Neural progenitor cell (in vitro differentiated cells): Measurements from ENCODE around the gene IRF9.

ENCODE experiments used
- EZH2 ChIP-seq: fragments of 200-600 bp; sonication (generic); IDR thresholded peaks from 2 replicates; pipeline ENCODE4 v1.6.1; 2017; ENCODE audit warnings: antibody characterized with exemption, mild to moderate bottlenecking, moderate library complexity
- EZH2phosphoT487 ChIP-seq: fragments of 200-600 bp; sonication (generic); IDR thresholded peaks from 2 replicates; pipeline ENCODE4 v1.6.1; 2017; ENCODE audit warnings: antibody characterized with exemption
- TF ChIP-seq, protein P1 (sequence below): fragments of 200-600 bp; sonication (generic); IDR thresholded peaks from 2 replicates; pipeline ENCODE4 v1.5.1; 2017; ENCODE audit warnings: antibody characterized with exemption, mild to moderate bottlenecking

GRCh38 chr14:24131549-24131966 is 29.5 kb upstream of the IRF9 start:
- TF ChIP-seq, protein P1, sequence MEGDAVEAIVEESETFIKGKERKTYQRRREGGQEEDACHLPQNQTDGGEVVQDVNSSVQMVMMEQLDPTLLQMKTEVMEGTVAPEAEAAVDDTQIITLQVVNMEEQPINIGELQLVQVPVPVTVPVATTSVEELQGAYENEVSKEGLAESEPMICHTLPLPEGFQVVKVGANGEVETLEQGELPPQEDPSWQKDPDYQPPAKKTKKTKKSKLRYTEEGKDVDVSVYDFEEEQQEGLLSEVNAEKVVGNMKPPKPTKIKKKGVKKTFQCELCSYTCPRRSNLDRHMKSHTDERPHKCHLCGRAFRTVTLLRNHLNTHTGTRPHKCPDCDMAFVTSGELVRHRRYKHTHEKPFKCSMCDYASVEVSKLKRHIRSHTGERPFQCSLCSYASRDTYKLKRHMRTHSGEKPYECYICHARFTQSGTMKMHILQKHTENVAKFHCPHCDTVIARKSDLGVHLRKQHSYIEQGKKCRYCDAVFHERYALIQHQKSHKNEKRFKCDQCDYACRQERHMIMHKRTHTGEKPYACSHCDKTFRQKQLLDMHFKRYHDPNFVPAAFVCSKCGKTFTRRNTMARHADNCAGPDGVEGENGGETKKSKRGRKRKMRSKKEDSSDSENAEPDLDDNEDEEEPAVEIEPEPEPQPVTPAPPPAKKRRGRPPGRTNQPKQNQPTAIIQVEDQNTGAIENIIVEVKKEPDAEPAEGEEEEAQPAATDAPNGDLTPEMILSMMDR = no peak
- TF ChIP-seq EZH2 (no peak), EZH2phosphoT487 (no peak)
